HG02943 (cell line): ENCODE measurements around the gene GMCL1.
"Not testable (repeated sequence)": the region's sequence is repeated elsewhere in the genome, so short reads cannot be mapped to it uniquely, and the experiment has no call there.

Source experiments
- ATAC-seq: cut with Tn5 transposase; IDR thresholded peaks from one replicate; pipeline ENCODE4 v1.9.1; 2021; ENCODE audit warnings: mild to moderate bottlenecking, low read depth, moderate library complexity; ENCODE audit not compliant: unreplicated experiment

GMCL1 gene

GRCh38 chr2:69805887-69806286, 23.6 kb upstream of the GMCL1 start:
- ATAC-seq, result no peak

- no peak for ATAC-seq
Observed at GRCh38 chr2:69807821-69808540, 21.5 kb upstream of the GMCL1 start.

- ATAC-seq, result no peak
Observed at GRCh38 chr2:69810550-69810949, 18.9 kb upstream of the GMCL1 start.

GRCh38 chr2:69811018-69811417, 18.4 kb upstream of the GMCL1 start:
- no peak for ATAC-seq

- no peak for ATAC-seq
Observed at GRCh38 chr2:69811591-69811990, 17.9 kb upstream of the GMCL1 start.

- no peak for ATAC-seq
Observed at GRCh38 chr2:69815717-69816116, 13.7 kb upstream of the GMCL1 start.

- ATAC-seq, result no peak
Observed at GRCh38 chr2:69816923-69817542, 12.4 kb upstream of the GMCL1 start.

- ATAC-seq, result no peak
Observed at GRCh38 chr2:69817729-69818501, 11.5 kb upstream of the GMCL1 start.

GRCh38 chr2:69827796-69828540, 1.5 kb upstream of the GMCL1 start:
- no peak for ATAC-seq

- ATAC-seq, result peak; percentile 7
Observed at GRCh38 chr2:69828938-69829255, 563 bp upstream of the GMCL1 start.

GRCh38 chr2:69830045-69830905, 815 bp downstream of the GMCL1 start:
- peak; percentile 17 for ATAC-seq

- not testable (repeated sequence) for ATAC-seq
Observed at GRCh38 chr2:69830906-69831241, 1.4 kb downstream of the GMCL1 start.

- ATAC-seq, result no peak
Observed at GRCh38 chr2:69831354-69831905, 2.0 kb downstream of the GMCL1 start.

- ATAC-seq, result no peak
Observed at GRCh38 chr2:69833752-69834151, 4.3 kb downstream of the GMCL1 start.

- ATAC-seq, result no peak
Observed at GRCh38 chr2:69835666-69836065, 6.2 kb downstream of the GMCL1 start.

GRCh38 chr2:69836316-69836715, 6.9 kb downstream of the GMCL1 start:
- ATAC-seq, result no peak

- ATAC-seq, result no peak
Observed at GRCh38 chr2:69837533-69837932, 8.1 kb downstream of the GMCL1 start.

GRCh38 chr2:69843993-69844392, 14.5 kb downstream of the GMCL1 start:
- no peak for ATAC-seq

GRCh38 chr2:69844560-69844959, 15.1 kb downstream of the GMCL1 start:
- ATAC-seq, result no peak
